Stimulated activated CD4-positive, alpha-beta T cell treated with anti-CD3 and anti-CD28 coated beads, TNF-alpha, amount 100 ng/mL, for 4 hours (primary cell): ENCODE measurements around the gene HOXD4.

Experiments
- DNase-seq, 3 experiments: peaks; one replicate each; pipeline ENCODE4 v3.0.0-alpha.2; 2020; ENCODE audit warnings: low read depth in 3 of 3

HOXD4 gene

DNA sequence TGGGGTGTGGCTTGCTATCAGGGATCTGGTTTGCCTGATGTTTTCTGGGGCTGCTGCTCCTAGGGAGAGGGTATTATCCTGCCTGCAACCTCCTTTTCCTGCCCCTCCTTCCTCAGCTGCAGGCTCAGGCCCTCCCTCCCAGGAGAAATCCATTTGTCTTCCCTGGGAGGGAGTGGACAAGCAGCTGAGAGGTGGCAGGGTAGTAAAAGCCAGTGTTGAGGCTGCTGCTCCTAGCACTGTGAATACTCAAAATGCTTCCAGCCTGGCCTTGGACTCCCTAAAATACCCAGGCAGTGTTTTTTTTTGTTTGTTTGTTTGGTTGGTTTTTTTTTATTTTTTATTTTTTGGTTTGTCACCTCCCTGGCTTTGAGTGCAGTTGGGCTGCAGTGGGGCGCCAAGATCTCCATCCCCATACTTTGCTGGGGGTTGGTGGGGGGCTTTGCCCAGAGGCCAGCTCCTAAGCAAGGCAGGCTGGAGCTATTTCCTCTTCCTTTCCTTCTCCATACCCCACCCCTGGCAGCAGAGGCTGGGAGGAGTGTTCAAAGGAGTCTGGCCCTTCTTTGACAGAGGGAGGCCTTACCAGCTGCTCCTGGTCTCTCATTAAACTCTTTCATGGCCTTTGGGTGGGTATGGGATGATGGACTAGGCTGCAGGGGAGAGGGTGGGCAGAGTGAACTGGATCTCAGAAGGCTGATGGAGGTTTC lies 19.4 kb downstream of the HOXD4 start:
- DNase-seq, result no peak

GRCh38 chr2:176171351-176172006 lies 20.1 kb downstream of the HOXD4 start:
- no peak for DNase-seq

DNA sequence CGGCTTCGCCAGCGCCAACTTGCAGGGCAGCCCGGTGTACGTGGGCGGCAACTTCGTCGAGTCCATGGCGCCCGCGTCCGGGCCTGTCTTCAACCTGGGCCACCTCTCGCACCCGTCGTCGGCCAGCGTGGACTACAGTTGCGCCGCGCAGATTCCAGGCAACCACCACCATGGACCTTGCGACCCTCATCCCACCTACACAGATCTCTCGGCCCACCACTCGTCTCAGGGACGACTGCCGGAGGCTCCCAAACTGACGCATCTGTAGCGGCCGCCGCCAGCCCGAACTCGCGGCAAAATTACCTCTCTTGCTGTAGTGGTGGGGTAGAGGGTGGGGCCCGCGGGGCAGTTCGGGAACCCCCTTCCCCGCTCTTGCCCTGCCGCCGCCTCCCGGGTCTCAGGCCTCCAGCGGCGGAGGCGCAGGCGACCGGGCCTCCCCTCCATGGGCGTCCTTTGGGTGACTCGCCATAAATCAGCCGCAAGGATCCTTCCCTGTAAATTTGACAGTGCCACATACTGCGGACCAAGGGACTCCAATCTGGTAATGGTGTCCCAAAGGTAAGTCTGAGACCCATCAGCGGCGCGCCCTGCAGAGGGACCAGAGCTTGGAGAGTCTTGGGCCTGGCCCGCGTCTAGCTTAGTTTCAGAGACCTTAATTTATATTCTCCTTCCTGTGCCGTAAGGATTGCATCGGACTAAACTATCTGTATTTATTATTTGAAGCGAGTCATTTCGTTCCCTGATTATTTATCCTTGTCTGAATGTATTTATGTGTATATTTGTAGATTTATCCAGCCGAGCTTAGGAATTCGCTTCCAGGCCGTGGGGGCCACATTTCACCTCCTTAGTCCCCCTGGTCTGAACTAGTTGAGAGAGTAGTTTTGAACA lies 20.9 kb downstream of the HOXD4 start:
- DNase-seq, result no peak

DNA sequence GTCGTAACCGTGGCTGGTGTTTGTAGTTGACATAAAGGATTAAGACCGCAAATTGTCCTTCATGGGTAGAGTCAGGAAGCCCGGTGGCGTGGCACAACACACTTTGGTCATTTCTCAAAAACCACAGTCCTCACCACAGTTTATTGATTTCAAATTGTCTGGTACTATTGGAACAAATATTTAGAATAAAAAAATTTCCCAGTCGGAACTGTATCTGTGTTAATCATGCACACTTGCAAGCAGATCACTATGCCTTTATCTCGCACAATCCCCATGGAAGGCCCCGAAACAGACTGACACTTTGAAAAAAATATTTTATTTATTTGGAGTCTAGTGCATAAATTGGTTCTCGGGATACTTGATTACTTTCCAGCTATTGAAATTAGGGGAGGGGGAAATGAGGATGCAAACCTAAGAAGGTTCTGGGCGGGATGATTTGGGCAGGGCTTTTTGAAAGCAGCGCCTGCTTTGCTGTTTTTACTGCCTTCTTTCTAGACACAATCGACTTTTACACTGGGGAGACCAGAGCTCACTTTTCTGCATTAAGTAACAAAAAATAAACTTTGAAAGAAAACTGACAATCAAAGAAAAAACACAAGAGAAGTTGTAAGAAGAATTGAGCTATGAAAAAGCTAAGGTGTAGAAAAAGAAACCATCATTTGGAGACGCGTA lies 21.7 kb downstream of the HOXD4 start:
- no peak for DNase-seq

DNA sequence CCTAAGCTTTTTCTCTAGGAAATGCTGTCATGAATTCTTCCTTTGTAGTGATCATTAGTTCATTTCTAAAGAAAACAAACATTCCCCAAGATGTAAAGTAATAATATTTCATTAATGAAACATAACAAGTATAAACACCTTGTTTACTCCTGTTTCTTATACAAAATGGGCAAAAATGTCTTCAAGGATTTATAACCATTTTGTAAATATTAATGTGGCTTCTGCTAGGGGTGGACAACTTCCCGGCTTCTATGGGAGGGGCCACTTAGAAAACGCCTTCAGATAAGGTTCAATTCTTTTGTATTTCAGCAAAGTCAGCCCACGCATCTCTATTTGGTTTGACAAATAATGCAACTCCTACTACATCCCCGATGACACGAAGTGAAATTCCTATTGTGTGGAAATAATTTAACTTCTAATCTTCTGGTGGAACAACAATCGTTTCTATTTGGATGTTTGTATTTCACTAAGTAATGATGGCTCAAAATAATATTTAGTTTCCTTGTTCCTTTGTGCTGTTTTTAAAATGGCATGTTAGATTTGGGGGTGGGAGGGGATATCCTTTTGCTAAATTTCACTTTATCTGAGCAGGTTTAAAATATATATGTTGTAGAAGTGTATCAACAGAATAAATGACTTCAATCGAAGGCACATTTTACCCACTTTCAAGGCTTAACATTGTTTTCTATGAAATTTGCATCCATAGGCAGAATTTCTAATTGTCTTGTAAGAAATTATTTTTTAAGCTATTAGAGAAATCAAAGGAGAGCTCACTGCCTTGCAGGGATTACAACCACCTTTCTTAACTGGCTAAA lies 22.4 kb downstream of the HOXD4 start:
- DNase-seq, result no peak

DNA sequence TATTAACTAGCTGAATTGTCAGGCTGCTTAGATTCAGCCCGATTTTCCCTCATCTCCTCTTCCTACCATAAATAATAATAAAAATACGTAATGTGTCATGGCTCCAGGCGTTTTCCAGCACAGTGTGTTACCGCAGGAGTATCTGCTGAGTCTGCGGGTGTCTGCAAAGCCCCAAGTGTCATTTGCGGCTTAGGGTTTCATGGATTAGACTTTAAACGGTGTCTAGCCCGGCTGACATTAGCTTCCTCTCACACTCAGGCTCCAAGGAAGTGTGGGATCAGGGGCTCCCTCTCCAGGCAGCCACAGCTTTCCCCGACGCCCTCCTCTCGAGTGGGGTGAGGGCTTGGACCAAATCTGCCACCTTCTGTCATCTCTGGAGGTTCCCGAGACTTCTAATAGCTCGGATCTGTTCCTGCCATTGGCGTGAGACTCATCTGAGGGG lies 23.1 kb downstream of the HOXD4 start:
- no peak for DNase-seq

GRCh38 chr2:176174824-176175708 lies 23.7 kb downstream of the HOXD4 start:
- no peak for DNase-seq

DNA sequence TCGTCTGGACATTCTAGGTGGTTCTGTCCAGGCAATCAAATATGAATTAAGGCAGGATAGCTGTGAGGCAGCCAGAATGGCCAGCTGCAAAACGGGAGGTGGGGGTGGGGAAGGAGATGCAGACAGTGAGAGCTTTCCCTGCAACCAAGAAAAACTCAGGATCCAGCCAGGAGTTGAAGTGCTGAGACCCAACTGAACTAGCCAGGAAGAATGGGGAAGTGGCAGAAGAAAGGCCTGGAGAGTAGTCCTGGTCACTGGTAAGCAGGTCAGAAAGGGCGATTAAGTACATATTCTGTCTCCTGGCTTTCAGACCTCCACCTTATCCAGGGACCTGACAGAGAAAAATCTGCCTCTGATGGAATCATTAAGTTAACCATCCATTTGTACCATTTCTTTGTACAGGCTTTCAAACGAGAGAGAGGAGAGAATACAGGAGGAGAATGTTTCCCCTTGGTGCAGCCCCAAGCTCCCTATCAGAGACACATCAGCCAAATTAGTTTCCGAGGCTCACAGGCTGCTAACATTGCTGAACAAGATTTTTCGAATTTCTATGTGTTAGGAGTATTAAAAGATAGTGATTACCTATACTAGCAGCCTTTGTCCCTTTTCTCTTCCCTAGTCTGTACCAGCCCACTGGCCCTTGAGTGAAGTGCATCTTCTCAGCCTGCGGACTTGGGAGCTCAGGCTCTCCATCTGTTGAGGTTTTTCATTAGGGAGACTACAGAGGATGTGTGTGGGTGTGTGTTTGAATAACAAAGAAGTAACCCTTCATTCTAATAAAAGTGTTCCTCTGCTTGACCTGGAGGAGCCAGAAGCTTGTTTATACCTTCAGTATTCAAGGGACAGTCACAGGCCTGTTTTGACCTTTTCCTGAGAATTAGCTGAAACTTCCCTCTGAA lies 24.6 kb downstream of the HOXD4 start:
- DNase-seq, result no peak

GRCh38 chr2:176177580-176178037 lies 26.3 kb downstream of the HOXD4 start:
- no peak for DNase-seq

DNA sequence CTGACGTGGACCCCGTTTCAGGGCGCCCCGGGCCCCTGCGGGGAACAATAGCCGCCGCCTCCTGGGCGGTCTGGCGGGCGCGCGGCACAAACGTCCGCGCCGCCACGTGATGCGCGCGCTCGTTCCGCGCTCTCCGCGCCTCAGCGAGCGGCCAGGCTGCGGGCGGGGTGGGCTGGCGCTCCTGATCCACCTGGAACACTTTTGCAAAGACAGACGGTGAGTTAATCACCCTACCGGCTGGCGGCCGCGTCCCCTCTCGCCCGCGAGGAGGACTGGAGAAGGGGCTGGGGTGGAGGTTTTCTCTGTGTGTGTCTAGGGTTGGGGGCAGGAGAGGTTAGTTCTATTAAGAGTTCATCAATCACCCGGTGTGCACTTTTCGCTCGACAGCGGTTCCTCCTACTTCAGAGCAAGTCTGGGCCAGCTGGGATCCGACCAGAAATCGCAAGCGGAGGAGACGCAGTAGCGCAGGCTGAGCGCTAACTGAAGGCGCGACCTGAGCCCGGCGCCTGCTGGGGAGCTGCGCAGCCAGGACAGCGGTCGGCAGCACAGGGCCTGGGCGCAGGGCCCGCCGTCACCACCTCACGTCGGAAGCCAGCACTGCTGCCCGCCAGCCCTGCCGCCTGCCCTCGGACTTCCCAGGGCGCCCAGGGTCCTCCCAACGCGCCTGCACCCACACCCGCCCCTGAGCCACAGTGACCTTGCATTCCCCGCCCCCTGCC lies 26.8 kb downstream of the HOXD4 start:
- DNase-seq, result no peak

DNA sequence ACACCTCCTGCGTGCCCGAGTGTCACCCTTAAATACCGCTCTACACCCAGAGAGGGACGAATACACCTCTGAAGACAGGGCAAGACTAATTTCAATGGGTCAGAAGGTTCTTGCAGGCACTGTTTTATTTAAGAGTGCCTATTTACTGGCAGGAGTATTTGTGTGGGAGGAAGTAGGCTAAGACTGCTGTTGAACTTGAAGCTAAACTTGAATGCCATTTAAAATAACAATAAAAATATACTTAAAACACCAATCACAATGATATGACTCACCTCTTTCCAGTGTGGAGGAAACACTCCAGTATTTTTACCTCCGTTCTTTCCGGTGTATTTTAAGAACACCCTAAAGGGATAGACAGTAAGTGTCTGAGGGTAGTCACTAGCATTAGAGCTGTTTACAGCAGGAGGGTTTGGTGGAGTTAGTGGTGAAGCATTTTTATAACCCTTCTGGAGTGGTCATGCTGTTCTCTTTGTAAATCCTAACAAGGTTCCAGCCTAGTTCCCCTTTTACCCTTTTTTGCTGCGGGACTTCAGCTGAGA lies 27.5 kb downstream of the HOXD4 start:
- no peak for DNase-seq

DNA sequence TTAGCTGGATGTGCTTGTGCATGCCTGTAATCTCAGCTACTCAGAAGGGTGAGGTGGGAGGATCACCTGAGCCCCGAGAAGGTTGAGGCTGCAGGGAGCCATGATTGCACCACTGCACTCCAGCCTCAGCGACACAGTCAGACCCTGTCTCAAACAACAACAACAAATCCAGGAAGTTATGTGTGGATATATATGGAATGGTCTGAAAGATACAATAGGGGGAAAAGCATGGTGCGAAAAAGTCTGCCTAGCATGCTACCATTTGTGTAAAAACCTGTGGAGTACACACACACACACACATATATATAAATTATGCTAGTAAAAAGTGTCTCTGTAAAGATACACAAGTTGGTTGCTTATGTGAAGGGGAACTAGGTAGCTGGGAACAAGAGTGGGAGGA lies 30.2 kb downstream of the HOXD4 start:
- DNase-seq, result no peak

- no peak for DNase-seq
Measured at GRCh38 chr2:176182671-176183070, 31.3 kb downstream of the HOXD4 start.

DNA sequence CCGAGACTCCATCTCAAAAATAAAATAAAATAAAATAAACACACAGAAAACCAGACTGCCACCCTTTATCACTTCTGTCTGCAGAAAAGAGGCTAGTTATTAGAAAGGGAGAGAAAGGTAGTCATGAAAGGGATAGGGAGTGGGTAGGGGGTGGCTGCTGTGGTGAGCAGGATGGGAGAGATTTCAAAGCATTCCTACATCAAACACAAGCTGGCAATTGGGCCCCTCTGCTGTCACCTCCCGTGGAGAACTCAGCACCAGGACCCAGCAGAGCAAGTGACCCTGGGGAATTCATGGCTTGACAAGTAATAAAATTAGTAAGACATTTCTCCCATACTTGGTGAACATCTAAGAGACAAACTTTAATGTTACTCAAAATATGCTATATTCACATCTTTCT lies 33.4 kb downstream of the HOXD4 start:
- no peak for DNase-seq

GRCh38 chr2:176186024-176186423 lies 34.7 kb downstream of the HOXD4 start:
- no peak for DNase-seq

DNA sequence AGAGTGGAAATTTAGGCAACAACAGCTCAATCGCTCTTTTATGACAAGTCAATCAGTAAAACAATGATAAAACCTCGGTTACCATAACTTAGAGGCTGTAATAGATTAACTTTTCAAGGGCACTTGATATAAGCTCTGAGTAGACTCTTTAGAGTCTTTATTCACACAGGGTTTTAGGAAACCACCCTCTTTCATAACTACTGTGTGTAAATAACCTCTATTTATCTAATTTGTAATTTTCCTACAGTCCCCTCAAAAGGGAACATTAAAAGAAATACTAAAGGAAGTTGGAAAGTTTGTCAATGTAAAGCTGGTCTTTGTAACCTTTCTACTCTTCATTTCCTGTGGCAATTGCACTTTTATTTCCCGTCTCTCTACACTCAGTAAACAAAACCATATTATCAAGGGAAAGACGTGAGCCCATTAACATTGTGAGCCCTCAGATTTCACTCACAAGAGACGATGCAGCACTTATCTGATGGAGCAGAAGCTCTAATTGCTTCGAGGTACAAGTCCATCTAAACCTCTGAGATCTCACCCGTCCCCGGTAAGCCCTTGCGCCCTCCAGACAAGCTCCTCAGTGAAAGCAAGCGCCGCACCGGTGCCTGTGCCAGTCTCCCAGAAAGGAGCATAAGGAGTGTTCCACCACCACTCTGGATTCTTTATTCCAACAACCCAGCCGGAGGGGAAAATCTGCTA lies 36.0 kb downstream of the HOXD4 start:
- DNase-seq, result no peak
